22Rv1 (cell line): ENCODE measurements around the gene ACAP3.

Experiments
- H3K27ac ChIP-seq: fragments of 450-650 bp; 2 replicates; pipeline ENCODE4 v1.5.1; 2017
- ZFX ChIP-seq: fragments of 450-650 bp; IDR thresholded peaks from 2 replicates; pipeline ENCODE4 v1.6.1; 2017; ENCODE audit warnings: antibody characterized with exemption, borderline replicate concordance
- TF ChIP-seq, protein P1 (sequence below): fragments of 450-650 bp; IDR thresholded peaks from 2 replicates; pipeline ENCODE4 v1.5.1; 2017; ENCODE audit warnings: mild to moderate bottlenecking

The ACAP3 gene

DNA sequence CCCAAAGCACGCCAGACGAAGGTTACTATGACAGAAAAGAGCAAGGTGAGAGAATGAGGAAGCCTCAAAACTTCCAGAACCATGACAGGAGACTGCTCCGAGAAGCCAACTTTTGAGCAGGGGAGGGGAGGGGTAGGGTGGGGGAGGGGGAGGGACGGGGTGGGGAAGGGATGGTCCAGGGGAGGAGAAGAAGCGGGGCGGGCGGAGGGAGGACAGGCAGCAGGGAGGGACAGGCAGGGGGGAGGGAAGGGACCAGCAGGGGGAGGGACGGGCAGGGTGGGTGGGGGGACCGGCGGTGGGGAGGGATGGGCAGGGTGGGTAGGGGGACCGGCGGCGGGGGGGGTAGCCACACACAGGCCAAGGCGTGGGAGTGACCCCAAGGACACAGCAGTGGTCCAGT, 14.7 kb upstream of the ACAP3 start:
- TF ChIP-seq, protein P1, sequence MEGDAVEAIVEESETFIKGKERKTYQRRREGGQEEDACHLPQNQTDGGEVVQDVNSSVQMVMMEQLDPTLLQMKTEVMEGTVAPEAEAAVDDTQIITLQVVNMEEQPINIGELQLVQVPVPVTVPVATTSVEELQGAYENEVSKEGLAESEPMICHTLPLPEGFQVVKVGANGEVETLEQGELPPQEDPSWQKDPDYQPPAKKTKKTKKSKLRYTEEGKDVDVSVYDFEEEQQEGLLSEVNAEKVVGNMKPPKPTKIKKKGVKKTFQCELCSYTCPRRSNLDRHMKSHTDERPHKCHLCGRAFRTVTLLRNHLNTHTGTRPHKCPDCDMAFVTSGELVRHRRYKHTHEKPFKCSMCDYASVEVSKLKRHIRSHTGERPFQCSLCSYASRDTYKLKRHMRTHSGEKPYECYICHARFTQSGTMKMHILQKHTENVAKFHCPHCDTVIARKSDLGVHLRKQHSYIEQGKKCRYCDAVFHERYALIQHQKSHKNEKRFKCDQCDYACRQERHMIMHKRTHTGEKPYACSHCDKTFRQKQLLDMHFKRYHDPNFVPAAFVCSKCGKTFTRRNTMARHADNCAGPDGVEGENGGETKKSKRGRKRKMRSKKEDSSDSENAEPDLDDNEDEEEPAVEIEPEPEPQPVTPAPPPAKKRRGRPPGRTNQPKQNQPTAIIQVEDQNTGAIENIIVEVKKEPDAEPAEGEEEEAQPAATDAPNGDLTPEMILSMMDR = no peak
- no peak for TF ChIP-seq ZFX
- H3K27ac ChIP-seq = no peak overlapping the region

DNA sequence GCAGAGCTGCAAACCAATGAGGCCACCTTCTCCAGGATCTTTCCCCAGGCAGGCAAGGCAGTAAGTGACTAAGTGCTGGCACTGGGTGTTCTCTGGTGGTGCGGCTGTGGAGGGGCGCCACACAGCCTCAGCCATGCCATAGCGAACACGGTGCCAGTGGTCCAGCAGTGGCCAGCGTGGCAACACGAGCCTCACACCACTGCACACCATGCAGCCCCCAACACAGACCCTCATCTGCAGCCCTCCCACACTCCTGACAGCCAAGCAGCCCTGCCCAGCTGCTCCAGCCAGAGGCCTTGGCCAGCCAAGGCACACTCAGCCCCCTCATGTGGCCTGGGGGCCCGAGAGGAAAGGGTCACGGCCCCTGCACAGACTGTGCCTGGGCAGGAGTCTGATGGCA, 13.7 kb upstream of the ACAP3 start:
- no peak for TF ChIP-seq ZFX
- TF ChIP-seq, protein P1 = no peak
- no peak overlapping the region for H3K27ac ChIP-seq

DNA sequence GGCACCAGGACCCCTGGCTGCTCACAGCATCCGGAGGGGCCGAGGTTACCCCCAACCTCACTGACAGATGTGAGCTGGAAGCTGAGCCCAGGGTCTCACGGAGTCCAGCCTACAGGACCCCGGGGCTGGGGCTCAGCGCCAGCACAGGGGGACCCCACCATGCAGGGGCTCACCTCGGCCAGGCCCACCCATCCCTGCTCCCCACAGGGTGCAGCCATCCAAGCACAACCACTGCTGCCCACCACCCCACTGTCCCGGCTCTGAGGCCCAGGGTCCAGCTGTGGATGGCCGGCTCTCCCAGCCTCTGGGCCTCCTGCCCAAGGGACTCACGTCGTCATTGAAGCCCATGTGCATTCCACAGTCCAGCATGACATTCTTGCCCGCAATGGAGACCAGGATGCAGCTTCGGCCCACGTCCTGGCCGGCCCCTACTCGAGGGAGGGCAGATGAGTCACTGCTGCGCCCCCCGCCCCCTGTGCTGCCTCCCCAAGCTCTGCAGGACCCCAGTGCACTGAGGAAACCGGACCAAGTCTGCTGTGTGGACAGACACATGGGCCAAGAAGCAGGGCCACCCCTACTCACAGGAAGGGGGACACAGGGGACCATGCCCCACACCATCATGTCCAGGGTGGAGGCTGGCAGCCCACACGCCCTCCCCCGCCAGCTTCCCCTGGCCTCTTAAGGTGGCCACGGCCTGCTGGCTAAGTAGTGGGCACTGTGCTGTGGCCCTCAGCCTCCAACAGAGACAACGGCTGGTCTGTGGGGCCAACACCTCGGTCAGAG, 13.1 kb upstream of the ACAP3 start:
- H3K27ac ChIP-seq = no peak overlapping the region
- TF ChIP-seq ZFX = no peak
- TF ChIP-seq, protein P1 = no peak

DNA sequence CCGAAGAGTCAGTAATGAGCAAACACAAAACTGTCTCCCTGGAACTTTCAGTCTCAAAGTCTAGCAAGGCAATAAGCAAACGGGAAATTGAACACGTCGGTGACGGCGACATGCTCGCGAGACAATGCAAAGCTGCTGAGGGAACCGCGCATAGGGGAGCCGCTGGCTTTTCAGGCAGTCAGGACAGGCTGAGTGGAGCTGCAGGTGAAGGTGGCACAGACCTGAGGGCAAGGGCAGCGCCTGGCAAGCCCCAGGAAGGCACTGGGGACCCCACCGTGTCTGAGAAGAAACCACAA, 11.9 kb upstream of the ACAP3 start:
- TF ChIP-seq ZFX = no peak
- TF ChIP-seq, protein P1 = no peak
- peak overlapping the region; percentile 83 for H3K27ac ChIP-seq

DNA sequence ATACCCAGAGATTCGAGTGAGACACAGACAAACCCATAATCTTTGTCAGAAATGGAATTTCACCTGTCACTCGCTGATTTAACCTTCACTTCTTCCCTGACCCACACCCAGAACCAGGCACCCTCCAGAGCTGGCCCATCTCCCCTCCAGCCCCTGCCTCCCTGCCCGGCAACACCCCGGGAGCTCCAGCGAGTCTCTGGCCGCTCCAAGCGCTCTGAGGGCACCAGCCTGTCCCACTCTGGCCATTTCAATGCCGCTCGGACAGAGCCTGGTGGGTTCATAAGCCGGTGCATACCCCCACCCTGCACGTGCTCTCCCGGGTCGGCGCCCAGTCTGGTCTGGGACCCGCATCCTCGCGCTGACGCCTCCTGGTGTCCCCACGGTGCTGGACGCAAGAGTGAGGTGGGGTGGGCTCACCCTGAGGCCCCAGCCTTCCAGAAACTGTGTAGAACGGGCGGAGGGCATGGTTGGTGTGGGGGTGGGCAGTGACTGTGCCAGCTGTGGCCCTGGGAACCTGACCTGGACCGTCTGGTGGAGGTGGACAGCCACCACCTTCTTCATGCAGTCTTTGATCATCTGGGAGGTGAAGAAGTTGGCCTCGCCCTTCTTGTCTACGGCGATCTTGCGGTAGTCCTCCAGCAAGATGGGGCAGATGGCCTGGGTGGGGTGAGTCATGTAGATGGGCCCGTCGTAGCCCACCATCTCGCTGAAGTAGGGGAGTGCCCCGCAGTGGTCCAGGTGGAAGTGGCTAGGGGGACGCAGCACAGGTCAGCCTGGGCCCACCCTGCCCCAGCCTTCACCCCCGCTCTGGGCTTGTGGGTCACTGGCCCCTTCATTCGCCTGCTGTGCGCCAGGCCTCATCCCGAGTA, 11.3 kb upstream of the ACAP3 start:
- H3K27ac ChIP-seq = peak overlapping the region; percentile 83
- no peak for TF ChIP-seq ZFX
- TF ChIP-seq, protein P1 = no peak

DNA sequence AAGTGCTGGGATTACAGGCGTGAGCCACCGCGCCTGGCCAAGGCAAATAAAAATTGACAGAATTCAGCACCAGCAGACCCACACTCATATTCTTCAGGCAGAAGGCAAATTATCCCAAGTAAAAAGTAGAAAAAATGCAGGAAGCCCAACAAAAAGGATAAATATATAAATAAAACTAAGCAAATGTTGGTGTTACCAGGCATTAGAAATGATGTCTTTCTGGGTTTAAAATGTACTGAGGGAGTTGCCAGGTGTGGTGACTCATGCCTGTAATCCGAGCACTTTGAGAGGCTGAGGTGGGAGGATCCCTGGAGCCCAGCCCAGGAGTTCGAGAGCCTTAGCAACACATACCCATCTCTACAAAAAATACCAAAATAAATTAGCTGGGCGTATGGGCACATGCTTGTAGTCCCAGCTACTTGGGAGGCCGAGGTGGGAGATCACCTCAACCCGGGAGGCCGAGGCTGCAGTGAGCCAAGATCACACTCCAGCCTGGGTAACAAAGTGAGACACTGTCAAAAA, 10.5 kb upstream of the ACAP3 start:
- peak overlapping the region; percentile 83 for H3K27ac ChIP-seq
- TF ChIP-seq, protein P1 = no peak
- TF ChIP-seq ZFX = no peak

DNA sequence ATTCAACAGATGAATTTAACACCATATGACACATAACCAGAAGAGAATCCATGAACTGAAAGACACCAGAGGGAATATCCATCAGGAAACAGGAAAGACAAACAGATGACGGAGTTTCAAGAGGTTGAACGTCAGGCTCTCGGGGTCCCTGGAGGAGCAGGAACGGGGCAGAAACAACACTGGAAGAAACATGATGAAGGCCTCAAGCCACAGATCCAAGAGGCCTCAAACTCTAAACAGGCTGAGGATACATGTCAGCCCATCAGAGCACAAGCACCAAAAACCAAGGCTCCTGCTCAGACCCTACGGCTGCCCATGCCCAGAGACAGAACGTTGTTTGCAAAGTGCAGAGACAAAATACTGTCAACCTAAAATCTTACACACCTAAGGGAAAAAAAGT, 9.7 kb upstream of the ACAP3 start:
- no peak for TF ChIP-seq ZFX
- peak overlapping the region; percentile 83 for H3K27ac ChIP-seq

DNA sequence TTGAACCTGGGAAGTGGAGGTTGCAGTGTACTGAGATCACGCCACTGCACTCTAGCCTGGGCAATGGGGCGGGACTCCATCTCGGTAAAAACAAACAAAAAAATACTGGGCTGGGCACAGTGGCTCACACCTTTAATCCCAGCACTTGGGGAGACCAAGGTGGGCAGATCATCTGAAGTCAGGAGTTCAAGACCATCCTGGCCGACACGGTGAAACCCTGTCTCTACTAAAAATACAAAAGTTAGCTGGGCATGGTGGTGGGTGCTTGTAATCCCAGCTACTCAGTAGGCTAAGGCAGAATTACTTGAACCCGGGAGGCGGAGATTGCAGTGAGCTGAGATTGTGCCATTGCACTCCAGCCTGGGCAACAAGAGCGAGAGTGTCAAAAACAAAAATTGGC, 8.5 kb upstream of the ACAP3 start:
- H3K27ac ChIP-seq = peak overlapping the region; percentile 83
